A673 (cell line): ENCODE data around the gene SPATA9.

Experiments used
- EZH2 ChIP-seq: fragments of 200-600 bp; sonication (generic); IDR thresholded peaks from 2 replicates; pipeline ENCODE4 v1.6.1; 2017; ENCODE audit warnings: borderline replicate concordance, low read depth, mild to moderate bottlenecking, mixed read lengths, antibody characterized with exemption, low read length; ENCODE audit not compliant: poor library complexity, severe bottlenecking
- TF ChIP-seq, protein P1 (sequence below): fragments of 300-800, 200-600 bp; sonication (generic); conservative IDR thresholded peaks from 2 replicates; pipeline ENCODE4 v1.5.1; 2017; ENCODE audit warnings: low read depth, mild to moderate bottlenecking, antibody characterized with exemption, low read length, moderate library complexity, mixed read lengths

DNA sequence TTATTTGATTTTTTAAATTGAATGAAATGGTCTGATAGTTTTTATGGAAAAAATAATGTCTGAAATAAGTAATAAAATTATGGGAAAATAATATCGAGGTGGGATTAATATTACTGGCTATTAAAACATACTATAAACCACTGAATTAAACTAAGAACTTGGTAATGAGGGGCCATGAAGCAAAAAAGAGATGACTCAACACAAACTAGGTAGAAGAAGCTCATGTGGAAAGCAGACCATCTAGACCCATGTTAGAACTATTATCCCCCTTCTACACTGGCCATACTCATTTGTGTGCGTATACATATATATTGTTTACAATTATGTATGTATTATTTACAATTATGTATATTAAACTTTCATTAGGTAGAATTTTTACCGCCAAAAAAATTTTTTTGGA lies 71.4 kb downstream of the SPATA9 start:
- no peak for TF ChIP-seq EZH2
- TF ChIP-seq, protein P1, sequence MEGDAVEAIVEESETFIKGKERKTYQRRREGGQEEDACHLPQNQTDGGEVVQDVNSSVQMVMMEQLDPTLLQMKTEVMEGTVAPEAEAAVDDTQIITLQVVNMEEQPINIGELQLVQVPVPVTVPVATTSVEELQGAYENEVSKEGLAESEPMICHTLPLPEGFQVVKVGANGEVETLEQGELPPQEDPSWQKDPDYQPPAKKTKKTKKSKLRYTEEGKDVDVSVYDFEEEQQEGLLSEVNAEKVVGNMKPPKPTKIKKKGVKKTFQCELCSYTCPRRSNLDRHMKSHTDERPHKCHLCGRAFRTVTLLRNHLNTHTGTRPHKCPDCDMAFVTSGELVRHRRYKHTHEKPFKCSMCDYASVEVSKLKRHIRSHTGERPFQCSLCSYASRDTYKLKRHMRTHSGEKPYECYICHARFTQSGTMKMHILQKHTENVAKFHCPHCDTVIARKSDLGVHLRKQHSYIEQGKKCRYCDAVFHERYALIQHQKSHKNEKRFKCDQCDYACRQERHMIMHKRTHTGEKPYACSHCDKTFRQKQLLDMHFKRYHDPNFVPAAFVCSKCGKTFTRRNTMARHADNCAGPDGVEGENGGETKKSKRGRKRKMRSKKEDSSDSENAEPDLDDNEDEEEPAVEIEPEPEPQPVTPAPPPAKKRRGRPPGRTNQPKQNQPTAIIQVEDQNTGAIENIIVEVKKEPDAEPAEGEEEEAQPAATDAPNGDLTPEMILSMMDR = no peak
